Activated T-helper 1 cell treated with anti-CD3 and anti-CD28 coated beads, Interleukin-2, amount 50 U/mL, for 16 hours (primary cell): ENCODE measurements around the gene EPHB1.

ENCODE experiments used
- DNase-seq, 2 donors: peaks; one replicate each; pipeline ENCODE4 v3.0.0-alpha.2; 2020; ENCODE audit warnings: low read depth in 1 of 2, low spot score in 1 of 2

Gene EPHB1

DNA sequence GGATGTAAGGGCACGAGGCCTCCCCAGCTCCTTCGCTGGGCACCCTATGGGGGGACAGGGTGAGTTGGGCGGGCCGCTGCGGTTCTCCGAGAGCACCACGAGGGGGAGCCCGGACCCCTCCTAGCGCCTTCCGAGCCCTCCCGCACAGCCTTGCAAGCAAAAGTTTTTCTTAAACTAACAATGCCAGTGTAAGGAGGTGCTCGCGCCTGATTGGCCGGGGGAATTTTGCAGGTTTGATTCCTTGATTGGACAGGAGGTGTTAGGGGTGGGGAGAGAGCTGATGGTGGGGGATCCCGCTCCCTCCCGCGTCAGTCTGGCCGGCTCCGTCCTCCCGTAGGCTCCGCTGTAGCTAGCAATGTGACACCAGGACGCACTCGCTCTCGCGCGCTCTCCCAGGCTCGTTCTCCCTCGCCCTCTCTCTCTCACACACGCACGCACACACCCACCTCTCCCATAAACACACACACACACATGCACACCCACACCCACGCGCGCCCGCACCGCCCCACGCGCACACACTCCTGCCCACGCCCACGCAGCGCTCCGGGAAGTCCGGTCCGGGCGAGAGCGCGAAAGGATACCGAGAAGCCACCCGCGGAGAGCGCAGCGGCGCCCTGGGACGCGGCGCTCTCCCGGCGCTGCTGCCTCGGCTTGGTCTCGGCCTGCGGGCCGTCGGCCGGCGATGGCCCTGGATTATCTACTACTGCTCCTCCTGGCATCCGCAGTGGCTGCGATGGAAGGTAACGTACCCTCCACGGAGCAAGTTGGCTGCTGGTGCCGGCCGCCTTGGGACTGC lies at the start of gene EPHB1:
Gene EPHB1 (plus strand): TSS at position 311 of the 796 bp plus-strand sequence.
- peak in 1 of 2 donors; percentile 11 for DNase-seq

DNA sequence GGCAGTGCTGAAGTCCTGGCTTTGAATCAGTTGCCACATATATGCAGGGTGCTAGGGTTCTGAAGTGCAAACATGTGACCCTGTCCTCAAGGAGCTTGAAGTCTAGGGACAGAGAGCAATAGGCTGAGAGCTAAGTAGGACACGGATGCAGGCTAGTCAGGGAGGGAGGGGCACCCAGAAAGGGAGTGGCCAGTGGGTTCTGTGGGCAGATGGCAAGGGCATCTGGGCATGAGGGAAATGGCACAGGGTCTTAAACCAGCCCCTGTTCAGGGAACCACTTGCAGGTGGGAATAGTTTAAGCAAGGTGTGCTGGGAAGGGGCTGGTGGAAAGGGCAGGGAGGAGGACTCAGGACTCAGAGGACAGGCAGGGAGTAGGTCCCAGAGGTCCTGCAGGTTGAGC lies 46.4 kb upstream of the EPHB1 start:
- no peak for DNase-seq

DNA sequence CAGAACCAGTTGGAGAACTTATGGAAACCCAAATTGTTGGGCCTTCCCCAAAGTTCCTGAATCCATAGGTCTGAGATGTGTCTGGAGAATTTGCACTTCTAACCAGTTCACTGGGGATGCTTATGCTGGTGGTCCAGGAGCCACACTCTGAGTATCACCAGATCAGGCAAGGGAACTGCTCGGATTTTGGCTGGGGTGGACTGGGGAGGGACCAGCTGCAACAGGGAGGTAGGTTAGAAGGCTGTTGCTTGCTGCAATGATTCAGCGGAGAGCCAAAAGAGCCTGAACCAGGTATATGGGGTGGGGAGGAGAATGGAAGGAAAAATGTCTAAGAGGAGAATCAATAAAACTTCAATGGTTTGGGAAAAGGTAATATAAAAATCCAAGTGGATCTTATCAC lies 45.9 kb upstream of the EPHB1 start:
- DNase-seq = no peak

DNA sequence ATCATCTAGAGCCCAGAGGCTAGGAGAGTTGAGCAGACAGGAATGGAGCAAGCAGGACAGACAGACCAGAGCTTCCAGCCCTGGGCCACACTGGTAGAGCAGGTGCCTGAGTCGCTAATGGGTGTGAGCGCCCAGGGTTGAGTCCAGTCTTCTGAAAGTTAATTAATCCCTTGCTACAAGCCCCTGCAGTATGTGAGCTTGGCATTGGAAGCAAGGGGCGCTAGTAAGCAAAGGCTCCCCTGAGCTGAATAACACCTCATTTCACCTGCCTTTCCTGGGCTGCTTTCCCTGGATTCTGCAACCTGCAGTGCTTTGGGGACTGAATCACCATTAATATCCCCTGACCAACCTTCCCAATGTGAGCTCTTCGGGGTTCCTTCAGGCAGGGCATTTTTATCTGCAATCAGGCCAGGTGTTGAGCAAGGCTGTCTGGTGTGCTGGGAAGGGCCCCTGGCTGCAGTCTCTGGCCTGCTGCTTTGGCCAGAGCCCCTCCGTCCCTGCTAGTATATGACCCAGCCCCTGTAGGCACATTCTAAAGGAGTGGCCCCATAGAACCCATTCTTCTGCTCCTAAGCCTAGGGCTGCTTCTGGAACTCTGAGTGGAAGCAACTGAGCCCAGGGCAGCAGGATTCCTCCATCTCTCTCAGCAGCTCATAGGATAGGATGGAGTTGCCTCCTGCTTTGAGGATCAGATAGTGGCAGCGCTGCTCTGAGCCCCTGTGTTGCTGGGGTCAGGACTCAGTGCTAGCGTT lies 45.1 kb upstream of the EPHB1 start:
- no peak for DNase-seq

DNA sequence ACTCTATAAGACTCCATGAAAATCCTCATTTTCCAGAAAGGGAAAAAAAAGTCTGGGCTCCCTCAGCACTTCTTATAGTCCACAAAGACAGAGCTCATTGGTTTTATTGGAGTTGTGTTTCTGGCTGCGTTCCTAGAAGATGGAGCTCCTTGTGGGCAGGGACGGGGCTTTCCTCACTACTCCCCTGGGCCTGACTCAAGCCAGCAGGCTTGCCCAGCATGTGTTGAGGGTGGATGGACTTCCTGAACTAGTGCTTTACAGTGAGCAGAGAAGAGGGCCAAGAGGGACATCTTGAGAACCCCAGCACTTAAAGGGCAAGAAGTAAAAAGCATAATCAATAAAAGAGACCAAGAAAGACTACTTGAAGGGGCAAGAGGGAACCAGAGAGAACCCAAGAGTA lies 43.2 kb upstream of the EPHB1 start:
- no peak for DNase-seq

DNA sequence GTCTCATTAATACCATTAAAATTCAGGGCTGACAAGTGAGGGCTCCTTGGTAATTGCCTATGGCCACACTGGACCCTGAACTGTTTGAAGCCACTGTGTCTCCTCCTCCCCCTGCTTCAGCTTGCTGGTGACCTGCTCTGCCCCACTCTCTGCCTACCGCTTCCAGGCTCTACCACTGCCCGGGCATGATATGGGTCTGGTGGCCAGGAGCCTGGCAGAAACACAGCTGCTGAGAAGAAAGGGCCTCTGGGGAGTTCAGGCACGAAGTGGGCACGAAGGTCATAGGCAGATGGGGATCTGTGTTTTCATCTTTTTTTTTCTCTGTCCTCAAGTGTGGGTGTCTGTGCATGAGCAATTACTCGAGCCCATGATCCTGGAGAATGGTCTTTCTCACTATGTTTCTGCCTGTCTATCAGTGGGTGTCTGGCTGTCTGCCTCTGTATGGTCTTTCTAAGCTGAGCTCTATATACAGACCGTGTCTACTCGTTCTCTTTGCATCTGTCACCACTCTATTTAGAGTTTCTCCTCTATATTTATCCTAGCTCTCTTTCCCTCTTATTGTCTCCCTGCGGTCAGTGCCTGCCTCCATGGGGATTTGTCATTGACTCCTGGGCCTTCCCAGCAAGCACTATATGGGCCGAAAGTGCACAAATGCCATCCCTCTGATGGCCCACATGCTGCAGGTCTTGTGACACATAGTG lies 42.1 kb upstream of the EPHB1 start:
- DNase-seq = no peak

DNA sequence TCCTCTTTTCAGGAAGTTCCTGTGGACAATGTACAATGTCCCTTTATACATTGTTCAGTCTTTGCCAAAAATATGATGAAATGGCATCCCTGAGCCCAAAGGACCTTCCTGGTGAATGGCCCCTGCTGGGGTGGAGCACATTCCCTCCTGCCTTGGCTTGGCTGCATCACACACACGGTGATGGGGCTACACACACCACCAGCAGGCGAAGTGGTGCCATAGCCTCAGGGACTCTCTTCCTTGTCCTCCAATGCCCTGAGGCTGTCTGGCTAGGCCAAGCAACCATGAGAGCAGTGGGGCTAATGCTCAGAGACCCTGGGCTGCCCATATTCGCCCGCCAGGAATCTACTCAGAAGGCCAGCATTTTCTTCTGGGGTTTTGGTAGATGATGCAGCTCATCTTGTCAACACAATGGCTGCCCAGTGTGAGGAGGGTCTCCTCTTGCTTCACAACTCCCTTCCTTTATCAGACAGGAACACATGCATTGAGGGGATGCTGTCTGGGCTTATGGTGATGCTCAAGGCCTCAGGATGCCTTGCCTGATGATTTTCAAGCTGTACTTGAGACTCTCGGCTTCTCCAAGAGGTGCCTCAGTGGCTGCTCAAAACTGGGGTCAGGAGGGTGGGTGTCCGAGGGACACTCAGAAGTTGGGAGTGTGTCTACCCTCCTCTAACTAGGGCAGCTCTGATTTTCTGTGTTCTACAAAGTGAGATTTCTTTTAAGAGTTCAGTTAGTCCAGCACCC lies 40.9 kb upstream of the EPHB1 start:
- no peak for DNase-seq

DNA sequence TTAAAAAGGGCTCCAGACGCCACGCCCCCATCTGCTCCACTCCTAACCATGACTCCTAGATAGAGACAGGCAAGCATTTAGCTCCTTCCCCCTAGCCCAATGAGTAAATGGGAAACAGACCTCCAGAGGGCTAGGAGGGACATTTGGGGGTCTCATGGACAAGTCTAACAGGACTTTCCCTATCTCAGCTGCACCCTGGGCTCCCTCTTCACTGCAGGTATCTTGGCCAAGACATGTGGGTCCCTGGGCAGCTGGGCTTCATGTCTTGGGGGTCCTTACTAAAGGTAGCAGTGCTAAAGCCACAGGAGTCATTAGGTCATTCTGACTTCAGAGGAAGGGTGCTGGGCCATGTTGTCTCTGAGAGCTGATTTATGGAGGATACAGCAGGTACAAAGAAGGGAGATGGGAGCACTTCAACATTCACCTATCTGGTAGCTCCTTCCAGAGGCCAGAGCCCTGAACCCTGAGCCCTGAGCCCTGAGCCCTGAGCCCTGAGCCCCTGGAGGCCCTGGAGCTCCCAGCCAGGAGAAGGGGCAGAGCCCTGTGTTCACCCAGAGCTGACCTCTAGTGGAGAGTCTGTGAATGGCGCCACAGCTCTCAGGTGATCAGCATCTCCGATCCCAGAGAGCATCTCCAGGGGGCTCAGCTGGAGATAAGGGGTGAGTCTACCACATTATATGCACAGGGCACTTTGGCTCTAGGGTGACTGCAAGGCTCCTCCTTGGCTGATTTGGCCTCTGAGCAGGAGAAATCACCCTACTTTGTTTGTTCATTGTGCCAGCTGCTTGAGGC lies 40.1 kb upstream of the EPHB1 start:
- no peak for DNase-seq

DNA sequence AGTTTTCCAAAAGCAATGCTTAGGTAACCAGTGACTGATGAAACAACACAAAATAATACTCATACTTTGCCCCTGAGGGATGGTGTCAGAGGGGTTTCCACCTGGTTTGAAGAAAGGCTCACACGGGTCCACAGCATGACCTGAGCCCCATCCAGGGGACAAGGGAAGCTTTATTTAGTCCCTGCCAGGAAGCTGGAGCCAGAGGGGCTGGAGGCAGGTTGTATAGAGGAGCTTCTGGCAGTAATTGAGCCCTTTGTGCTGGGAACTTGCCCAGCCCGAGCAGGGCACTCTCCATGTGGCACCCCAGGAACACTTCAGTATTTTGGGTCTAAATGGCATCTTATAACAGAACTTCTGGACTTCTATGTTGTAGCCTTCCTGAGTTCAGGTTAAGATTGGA lies 39.2 kb upstream of the EPHB1 start:
- DNase-seq = no peak

DNA sequence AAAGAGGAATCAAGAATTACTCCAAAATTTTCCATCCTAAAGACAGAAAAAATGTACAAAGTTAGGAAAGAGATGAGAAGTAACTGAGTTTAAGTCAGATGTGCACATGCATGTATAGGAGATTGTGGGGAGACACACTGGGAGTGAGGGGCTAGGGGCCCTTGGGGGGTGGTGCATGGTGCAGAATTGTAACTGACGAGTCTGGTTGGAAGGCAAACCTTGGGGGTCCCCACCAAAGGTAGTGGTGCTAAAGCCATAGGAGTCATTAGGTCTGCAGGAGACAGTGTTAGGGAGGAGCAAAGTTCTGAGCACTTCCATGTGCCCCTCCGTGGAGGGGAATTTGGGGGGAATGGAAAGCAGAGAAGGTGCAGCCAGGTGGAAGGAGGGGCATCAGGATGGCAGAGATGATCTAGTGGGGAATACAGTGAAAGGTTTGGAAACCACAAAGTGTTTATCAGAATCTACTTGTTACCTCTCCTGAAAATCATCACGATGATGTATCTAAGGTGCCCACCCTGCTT lies 37.5 kb upstream of the EPHB1 start:
- no peak for DNase-seq

DNA sequence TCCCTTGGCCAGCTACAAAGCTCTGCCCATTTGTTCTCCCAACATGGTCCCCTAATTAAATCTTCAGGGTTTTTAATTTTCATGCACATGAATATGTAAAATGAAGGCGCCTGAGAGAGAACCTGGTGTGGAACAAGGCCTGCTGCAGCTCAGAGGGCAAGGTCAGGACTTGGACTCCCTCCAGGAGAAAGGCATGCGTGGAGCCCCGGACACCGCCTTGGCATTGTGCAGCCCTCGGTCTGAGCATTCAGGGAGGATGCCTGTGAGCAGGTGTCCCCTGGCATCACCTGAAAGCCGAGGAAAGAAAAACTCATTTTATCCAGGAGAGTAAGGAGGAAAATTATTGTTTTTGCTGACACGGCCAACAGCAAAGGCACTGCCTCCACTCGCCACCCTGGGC lies 33.8 kb upstream of the EPHB1 start:
- DNase-seq = no peak

DNA sequence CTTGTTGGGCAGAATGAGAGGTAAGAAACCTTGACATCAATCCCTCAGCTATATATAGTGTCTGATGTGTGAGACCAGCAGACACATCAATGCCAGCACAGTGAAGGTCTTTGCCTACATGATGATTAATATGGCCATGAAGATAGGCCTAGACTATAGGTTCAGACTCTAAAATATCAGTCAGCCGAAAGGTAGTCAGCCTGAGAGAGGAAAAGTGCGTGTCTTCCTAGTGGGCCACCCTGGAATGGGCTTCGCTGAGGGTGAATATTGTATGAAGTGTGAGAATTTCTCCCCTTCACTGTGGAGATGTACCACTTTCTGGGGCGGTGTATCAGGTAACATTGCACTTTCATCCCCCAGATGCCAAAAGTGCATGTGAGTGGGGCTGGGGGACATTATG lies 33.0 kb upstream of the EPHB1 start:
- no peak for DNase-seq

DNA sequence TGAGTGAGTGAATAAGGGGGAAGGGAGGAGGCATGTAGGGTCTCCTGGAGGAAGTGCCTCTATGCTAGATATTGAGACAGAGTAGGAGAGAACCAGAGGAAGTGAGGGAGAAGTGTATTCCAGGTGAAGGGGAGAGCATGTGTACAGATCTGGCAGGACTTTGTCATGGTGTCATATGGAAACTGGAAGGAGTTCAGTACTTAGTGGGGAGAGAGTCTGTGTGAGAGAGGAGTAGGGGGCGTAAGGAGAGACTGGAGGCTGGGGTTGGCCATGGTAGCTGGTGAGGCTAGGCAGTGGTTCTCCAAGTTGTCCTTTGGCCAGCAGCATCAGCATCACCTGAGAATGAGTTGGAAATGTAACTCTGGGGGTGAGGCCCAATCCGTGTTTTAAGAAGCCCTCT lies 29.6 kb upstream of the EPHB1 start:
- DNase-seq = no peak

DNA sequence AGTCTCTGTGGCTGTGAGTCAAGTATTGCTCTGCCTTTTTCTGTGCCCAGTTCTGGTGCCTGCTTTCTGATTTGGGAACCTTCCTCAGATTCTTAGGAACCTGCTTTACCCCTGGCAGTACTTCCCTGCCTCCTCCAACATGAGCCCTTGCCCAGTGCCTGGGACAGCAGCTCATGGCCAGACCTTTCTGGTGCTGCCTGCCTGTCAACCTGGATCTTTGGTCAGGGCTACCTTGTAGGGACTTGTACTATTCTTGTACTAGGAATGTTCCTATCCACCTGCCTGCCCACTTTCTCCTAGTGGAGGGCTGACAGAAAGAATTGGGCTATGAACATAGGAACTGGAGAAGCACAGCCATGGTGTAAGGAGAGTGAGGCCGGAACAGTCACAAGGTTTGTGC lies 28.8 kb upstream of the EPHB1 start:
- DNase-seq = no peak

DNA sequence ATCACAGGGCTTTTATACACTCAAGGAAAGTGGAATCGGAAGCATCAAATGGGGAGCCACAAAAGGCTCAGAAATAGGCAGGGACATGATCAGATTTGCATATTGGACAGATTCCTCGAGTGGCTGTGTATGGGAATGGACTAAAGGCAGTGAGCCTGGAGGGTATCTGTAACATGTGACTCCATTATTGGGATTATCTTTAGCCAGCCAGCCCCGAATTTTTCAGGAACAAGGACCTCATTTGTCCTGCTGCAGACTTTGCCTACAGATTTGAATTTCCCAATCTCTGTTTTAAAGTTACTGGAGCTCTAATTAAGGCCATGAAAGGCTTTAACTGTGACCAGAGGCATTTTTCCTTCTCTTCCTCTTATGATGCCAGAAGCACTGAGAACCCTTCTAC lies 26.9 kb upstream of the EPHB1 start:
- DNase-seq = no peak

DNA sequence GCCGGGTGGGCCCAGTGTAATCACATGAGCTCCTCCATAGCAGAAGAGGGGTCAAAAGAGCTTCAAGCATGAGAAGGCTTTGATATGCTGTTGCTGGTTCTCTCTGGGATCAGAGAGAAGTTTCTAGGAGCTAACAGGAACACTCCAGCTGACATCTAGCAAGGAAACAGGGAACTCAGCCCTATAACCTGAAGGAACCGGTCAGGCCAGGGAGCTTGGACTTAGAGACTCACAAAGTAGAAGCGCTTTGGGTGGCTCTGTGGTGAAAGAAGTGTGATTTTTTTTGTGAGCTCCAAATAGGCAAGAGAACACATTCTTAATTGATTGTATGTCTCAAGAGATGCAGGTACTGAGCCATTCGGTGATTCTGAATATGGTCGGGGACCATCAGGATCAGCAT lies 26.2 kb upstream of the EPHB1 start:
- DNase-seq = no peak

DNA sequence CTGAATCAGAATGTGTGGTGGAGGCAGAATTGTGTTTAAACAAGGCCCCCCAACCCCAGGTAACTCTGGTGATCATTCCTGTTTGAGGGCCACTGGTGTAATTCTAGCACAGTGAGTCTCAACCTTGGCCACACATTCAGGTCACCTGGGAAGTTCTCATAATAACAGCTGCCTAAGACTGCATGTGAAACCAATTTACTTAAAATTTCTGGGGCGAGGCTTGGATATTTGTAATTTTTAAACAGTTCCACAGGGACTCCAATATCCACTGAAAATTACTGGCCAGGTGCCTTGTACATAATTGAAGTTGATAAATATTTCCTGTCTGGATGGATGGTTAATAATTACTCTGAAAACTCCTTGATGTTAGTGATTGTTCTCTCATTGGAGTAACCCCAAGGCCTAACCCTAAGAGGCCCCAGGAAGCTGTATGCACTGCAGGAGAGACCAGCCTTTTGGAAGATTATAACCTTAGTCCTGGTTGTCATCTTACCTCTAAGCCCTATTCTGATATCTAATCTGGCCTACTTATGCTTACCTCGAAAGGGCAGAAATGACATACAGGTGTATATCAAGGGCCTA lies 25.7 kb upstream of the EPHB1 start:
- DNase-seq = no peak

DNA sequence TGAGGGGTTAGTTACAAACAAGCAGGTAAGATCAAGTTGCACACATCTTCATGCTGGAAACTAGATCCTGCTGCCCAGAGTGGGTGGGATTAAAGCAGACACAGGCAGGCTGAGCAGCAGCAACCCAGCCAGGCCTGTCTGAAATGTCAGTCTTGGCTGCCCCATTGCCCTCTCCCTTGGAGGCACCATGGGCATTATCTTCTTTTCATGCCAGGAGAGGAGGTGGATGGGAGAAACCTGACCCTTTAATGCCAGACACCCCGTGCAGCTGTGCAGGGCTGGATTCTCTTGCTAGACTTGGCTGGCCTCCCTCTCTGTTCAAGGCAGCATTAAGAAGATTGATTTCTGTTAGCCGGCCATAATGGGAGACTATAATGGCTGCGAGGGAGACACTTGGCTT lies 23.0 kb upstream of the EPHB1 start:
- DNase-seq = no peak

DNA sequence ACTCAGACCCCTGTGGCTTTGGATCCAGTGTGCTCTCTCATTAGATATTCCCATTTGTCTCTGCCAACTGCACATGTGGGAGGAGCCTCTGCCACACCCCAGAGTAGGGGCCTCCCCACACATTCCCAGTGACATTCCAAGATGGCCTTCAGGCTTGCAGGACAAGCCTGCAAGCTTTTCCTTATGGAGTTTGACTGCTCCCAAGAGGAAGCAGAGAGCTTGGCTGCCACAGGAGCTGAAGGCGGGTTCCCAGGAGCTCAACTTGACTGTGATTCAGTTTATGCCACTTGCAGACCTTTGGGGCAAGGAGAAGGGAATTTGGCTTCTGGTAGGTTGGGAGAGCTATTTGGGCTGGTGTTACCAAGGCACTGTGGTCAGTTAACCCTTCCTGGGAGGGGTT lies 22.5 kb upstream of the EPHB1 start:
- DNase-seq = no peak

DNA sequence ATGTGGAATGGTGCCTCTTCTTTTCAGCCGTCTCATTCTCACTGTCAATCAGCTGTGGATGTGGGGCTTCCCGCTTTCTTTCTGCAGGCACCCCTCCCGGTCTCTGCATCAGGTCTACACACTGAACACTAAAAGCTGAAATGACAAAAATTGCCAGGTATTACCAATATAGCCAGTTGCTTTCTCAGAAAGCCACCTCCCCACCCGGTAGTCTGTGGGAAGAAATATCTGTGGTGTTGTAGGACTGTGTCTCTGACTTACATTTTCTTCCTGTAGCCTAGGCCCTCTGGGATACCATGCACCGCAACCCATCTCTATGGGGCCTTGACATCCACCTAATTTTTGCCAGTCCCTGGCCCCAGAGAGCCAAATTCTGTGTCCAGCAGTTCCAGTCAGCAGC lies 19.2 kb upstream of the EPHB1 start:
- DNase-seq = no peak
